H9 (cell line): Measurements from ENCODE around the gene TERT. TPM values are rescaled to one million over a fixed set of nuclear protein-coding genes. Genes with fewer than 3 reads are reported as not detected.

ENCODE experiments used
- DNase-seq: peaks from one replicate; pipeline ENCODE4 v3.0.0-alpha.2; 2017
- H2AFZ ChIP-seq: one replicate; pipeline ENCODE4 v1.6.1; 2013; ENCODE audit warnings: mild to moderate bottlenecking, low read length, control low read depth, moderate library complexity
- H2AK5ac ChIP-seq: 2 replicates; pipeline ENCODE4 v1.6.1; 2013; ENCODE audit warnings: low read length, control low read depth, mixed read lengths; ENCODE audit not compliant: insufficient read length
- H2BK120ac ChIP-seq: one replicate; pipeline ENCODE4 v1.6.1; 2013; ENCODE audit warnings: low read depth, mild to moderate bottlenecking, low read length, control low read depth, inconsistent platforms; ENCODE audit not compliant: poor library complexity, severe bottlenecking
- H2BK12ac ChIP-seq: 2 replicates; pipeline ENCODE4 v1.6.1; 2013; ENCODE audit warnings: low read length, control low read depth, mixed read lengths, low read depth; ENCODE audit not compliant: insufficient read length
- H2BK15ac ChIP-seq: 2 replicates; pipeline ENCODE4 v1.6.1; 2013; ENCODE audit warnings: low read depth, low read length, control low read depth
- H2BK20ac ChIP-seq: one replicate; pipeline ENCODE4 v1.6.1; 2013; ENCODE audit warnings: low read depth, mild to moderate bottlenecking, low read length, control low read depth, inconsistent platforms; ENCODE audit not compliant: poor library complexity, severe bottlenecking
- H2BK5ac ChIP-seq: 2 replicates; pipeline ENCODE4 v1.6.1; 2013; ENCODE audit warnings: low read length, control low read depth, mixed read lengths; ENCODE audit not compliant: insufficient read length
- H3K14ac ChIP-seq: 2 replicates; pipeline ENCODE4 v1.6.1; 2013; ENCODE audit warnings: low read length, control low read depth; ENCODE audit not compliant: insufficient read depth
- H3K18ac ChIP-seq: 2 replicates; pipeline ENCODE4 v1.6.1; 2013; ENCODE audit warnings: low read depth, mild to moderate bottlenecking, mixed read lengths, low read length, control low read depth; ENCODE audit not compliant: insufficient read length
- H3K23ac ChIP-seq: 2 replicates; pipeline ENCODE4 v1.6.1; 2013; ENCODE audit warnings: low read length, control low read depth, mixed read lengths, low read depth; ENCODE audit not compliant: insufficient read length
- H3K23me2 ChIP-seq: 2 replicates; pipeline ENCODE4 v1.6.1; 2013; ENCODE audit warnings: low read depth, mild to moderate bottlenecking, mixed read lengths, low read length, control low read depth; ENCODE audit not compliant: insufficient read length, poor library complexity, severe bottlenecking
- H3K27ac ChIP-seq: 2 replicates; pipeline ENCODE4 v1.5.1; 2013; ENCODE audit warnings: low read length, control low read depth, mixed read lengths, low read depth; ENCODE audit not compliant: insufficient read length
- H3K27me3 ChIP-seq: 2 replicates; pipeline ENCODE4 v1.6.1; 2013; ENCODE audit warnings: low read length, control low read depth, inconsistent platforms; ENCODE audit not compliant: insufficient read depth
- H3K4ac ChIP-seq: 2 replicates; pipeline ENCODE4 v1.6.1; 2013; ENCODE audit warnings: low read depth, mild to moderate bottlenecking, control low read depth, inconsistent platforms, low read length, moderate library complexity
- H3K4me1 ChIP-seq: 2 replicates; pipeline ENCODE4 v1.6.1; 2013; ENCODE audit warnings: low read length, control low read depth, inconsistent platforms; ENCODE audit not compliant: insufficient read depth
- H3K4me2 ChIP-seq: 2 replicates; pipeline ENCODE4 v1.6.1; 2013; ENCODE audit warnings: low read length, control low read depth, mixed read lengths; ENCODE audit not compliant: insufficient read length, insufficient read depth
- H3K56ac ChIP-seq: 2 replicates; pipeline ENCODE4 v1.6.1; 2013; ENCODE audit warnings: low read depth, mild to moderate bottlenecking, mixed read lengths, low read length, control low read depth; ENCODE audit not compliant: insufficient read length
- H3K79me1 ChIP-seq: 2 replicates; pipeline ENCODE4 v1.6.1; 2013; ENCODE audit warnings: low read depth, mild to moderate bottlenecking, moderate library complexity, low read length, control low read depth, inconsistent platforms; ENCODE audit not compliant: insufficient read depth, poor library complexity, severe bottlenecking
- H3K79me2 ChIP-seq: 2 replicates; pipeline ENCODE4 v1.6.1; 2013; ENCODE audit warnings: low read length, control low read depth, inconsistent platforms; ENCODE audit not compliant: insufficient read depth
- H3K9ac ChIP-seq: 2 replicates; pipeline ENCODE4 v1.6.1; 2013; ENCODE audit warnings: low read length, control low read depth, mixed read lengths; ENCODE audit not compliant: insufficient read length; ENCODE audit errors: extremely low read depth
- H3K9me3 ChIP-seq: one replicate; pipeline ENCODE4 v1.6.1; 2013; ENCODE audit warnings: low read depth, low read length, inconsistent platforms; ENCODE audit not compliant: control insufficient read depth
- H3T11ph ChIP-seq: one replicate; pipeline ENCODE4 v1.6.1; 2013; ENCODE audit warnings: mild to moderate bottlenecking, low read length, control low read depth, inconsistent platforms
- H4K20me1 ChIP-seq: one replicate; pipeline ENCODE4 v1.6.1; 2013; ENCODE audit not compliant: control insufficient read depth, insufficient read length, insufficient read depth
- H4K5ac ChIP-seq: 2 replicates; pipeline ENCODE4 v1.6.1; 2013; ENCODE audit warnings: low read depth, mild to moderate bottlenecking, mixed read lengths, low read length, control low read depth; ENCODE audit not compliant: insufficient read length
- H4K8ac ChIP-seq: replicated peaks from 2 replicates; pipeline ENCODE4 v1.6.1; 2013; ENCODE audit warnings: low read length, control low read depth, mixed read lengths, low read depth; ENCODE audit not compliant: insufficient read length
- H4K91ac ChIP-seq: 2 replicates; pipeline ENCODE4 v1.6.1; 2013; ENCODE audit warnings: low read depth, mild to moderate bottlenecking, moderate library complexity, mixed read lengths, low read length, control low read depth; ENCODE audit not compliant: insufficient read length
- H3K27ac Mint-ChIP-seq, 3 experiments: 2 replicates in 2 of 3; 3 replicates in 1 of 3; pipeline ENCODE4 v1.8.0; 2020 to 2021; ENCODE audit warnings: mixed read lengths in 3 of 3, mild to moderate bottlenecking in 1 of 3, moderate library complexity in 1 of 3
- H3K27me3 Mint-ChIP-seq: 2 replicates; pipeline ENCODE4 v1.8.0; 2021; ENCODE audit warnings: low read depth, mild to moderate bottlenecking, moderate library complexity, mixed read lengths
- H3K36me3 Mint-ChIP-seq, 3 experiments: 2 replicates in 2 of 3; 3 replicates in 1 of 3; pipeline ENCODE4 v1.8.0; 2020 to 2021; ENCODE audit warnings: low read depth in 3 of 3, mixed read lengths in 3 of 3; ENCODE audit not compliant: insufficient read depth in 1 of 3
- H3K4me1 Mint-ChIP-seq, 2 experiments: 2 replicates each; pipeline ENCODE4 v1.8.0; 2020; ENCODE audit warnings: mixed read lengths in 2 of 2
- H3K4me3 Mint-ChIP-seq, 2 experiments: 2 replicates in 1 of 2; 3 replicates in 1 of 2; pipeline ENCODE4 v1.8.0; 2020 to 2021; ENCODE audit warnings: mild to moderate bottlenecking in 2 of 2, mixed read lengths in 2 of 2, moderate library complexity in 1 of 2
- H3K9me3 Mint-ChIP-seq, 2 experiments: 2 replicates in 1 of 2; 3 replicates in 1 of 2; pipeline ENCODE4 v1.8.0; 2020; ENCODE audit warnings: mild to moderate bottlenecking in 2 of 2, mixed read lengths in 2 of 2, moderate library complexity in 1 of 2
- CTCF ChIP-seq: fragments of 200-600 bp; sonication (generic); conservative IDR thresholded peaks from 3 replicates; pipeline ENCODE4 v1.8.0; 2021; ENCODE audit warnings: antibody characterized with exemption, mild to moderate bottlenecking
- WGBS: extraction: QIAGEN DNeasy Blood & Tissue Kit; methylation state at CpG from one replicate; pipeline ENCODE4 v1.1.7; 2013; ENCODE audit warnings: missing lambda C conversion rate, low lambda C conversion rate, mixed read lengths; ENCODE audit not compliant: insufficient read length; ENCODE audit errors: extremely low coverage; 5-methylcytosine and 5-hydroxymethylcytosine counted together
- total RNA-seq: library from RNA; stranded (reverse); gene quantifications from 2 replicates; pipeline ENCODE4 v1.2.1, GENCODE V29; 2021

Gene TERT
- total RNA-seq, 1 experiment from 2014 or later = 15.5 TPM

GRCh38 chr5:1298723-1299510 is 4.0 kb upstream of the TERT start:
- Mint-ChIP-seq H3K9me3 (peaks cover 2 to 3% of the 10 kb centered on the region in 2 experiments; a peak in 2 of 5 replicates), H3K27ac (no peak overlapping the region; a peak in 1 of 7 replicates), H3K4me1 (no peaks in the 10 kb centered on the region), H3K36me3 (no peaks in the 10 kb centered on the region), H3K4me3 (no peak overlapping the region), H3K27me3 (peaks cover 30% of the 10 kb centered on the region)
- no peak overlapping the region for H3K9ac ChIP-seq
- H3K4me2 ChIP-seq = no peak overlapping the region
- H3K27ac ChIP-seq = no peak overlapping the region
- no peaks in the 10 kb centered on the region for H3K4me1 ChIP-seq
- no peak overlapping the region for H4K8ac ChIP-seq
- H4K91ac ChIP-seq = no peak overlapping the region
- H3K23me2 ChIP-seq = peaks cover 12% of the 10 kb centered on the region
- H2AK5ac ChIP-seq = no peak overlapping the region
- H2BK5ac ChIP-seq = no peak overlapping the region
- no peak overlapping the region for H2AFZ ChIP-seq
- H3K14ac ChIP-seq = no peak overlapping the region; the same call in 1 of the 2 replicates
- no peak overlapping the region for H3K4ac ChIP-seq
- DNase-seq = peak; percentile 19
- H2BK120ac ChIP-seq = no peak overlapping the region
- H3K79me2 ChIP-seq = no peaks in the 10 kb centered on the region
- H3K79me1 ChIP-seq = no peaks in the 10 kb centered on the region
- H4K5ac ChIP-seq = no peak overlapping the region
- H2BK12ac ChIP-seq = no peak overlapping the region
- H3K27me3 ChIP-seq = no peaks in the 10 kb centered on the region
- H2BK15ac ChIP-seq = no peak overlapping the region
- no CpG with 5 or more reads among the region's 33 CpGs for WGBS
- TF ChIP-seq CTCF = no peak
- no peak overlapping the region for H3K23ac ChIP-seq
- H2BK20ac ChIP-seq = no peak overlapping the region
- H4K20me1 ChIP-seq = no peaks in the 10 kb centered on the region
- H3K18ac ChIP-seq = no peak overlapping the region
- no peaks in the 10 kb centered on the region for H3K9me3 ChIP-seq
- no peak overlapping the region for H3K56ac ChIP-seq
- H3T11ph ChIP-seq = no peak overlapping the region
